AG09319 (cell line): ENCODE measurements around the gene RIC1.
A peak's percentile ranks its signal among the peaks of the same experiment; 100 is the strongest.
"Not testable (repeated sequence)": the region's sequence is repeated elsewhere in the genome, so short reads cannot be mapped to it uniquely, and the experiment has no call there.

Experiments
- DNase-seq: peaks from one replicate; pipeline ENCODE4 v3.0.0-alpha.2; 2010; ENCODE audit warnings: low read depth; ENCODE audit errors: extremely low read depth
- CTCF ChIP-seq: IDR thresholded peaks from 2 replicates; pipeline ENCODE4 v1.5.1; 2011; ENCODE audit warnings: low read depth, mild to moderate bottlenecking, inconsistent platforms, low read length, moderate library complexity

RIC1 gene

GRCh38 chr9:5698810-5699556 lies 70.1 kb downstream of the RIC1 start:
- no peak for DNase-seq
- TF ChIP-seq CTCF, result no peak

GRCh38 chr9:5708414-5708813 lies 79.5 kb downstream of the RIC1 start:
- no peak for DNase-seq
- TF ChIP-seq CTCF, result no peak

- no peak for TF ChIP-seq CTCF
- DNase-seq, result no peak
Observed at GRCh38 chr9:5712651-5713390, 83.9 kb downstream of the RIC1 start.

GRCh38 chr9:5714501-5715401 lies 85.8 kb downstream of the RIC1 start:
- TF ChIP-seq CTCF, result peak; percentile 24
- no peak for DNase-seq

- DNase-seq, result no peak
- no peak for TF ChIP-seq CTCF
Observed at GRCh38 chr9:5715548-5716127, 86.7 kb downstream of the RIC1 start.

- DNase-seq, result not testable (repeated sequence)
Observed at GRCh38 chr9:5717434-5717833, 88.5 kb downstream of the RIC1 start.

- no peak for TF ChIP-seq CTCF
- no peak for DNase-seq
Observed at GRCh38 chr9:5718296-5719032, 89.6 kb downstream of the RIC1 start.
